ENCODE data around the gene FXYD6.

FXYD6 gene

GRCh38 chr11:117842131-117842941 lies 34.1 kb downstream of the FXYD6 start:
- DNase-seq, result no peak

- DNase-seq, result no peak
These were observed 34.9 kb downstream of the FXYD6 start for GRCh38 chr11:117841551-117842031.

DNA sequence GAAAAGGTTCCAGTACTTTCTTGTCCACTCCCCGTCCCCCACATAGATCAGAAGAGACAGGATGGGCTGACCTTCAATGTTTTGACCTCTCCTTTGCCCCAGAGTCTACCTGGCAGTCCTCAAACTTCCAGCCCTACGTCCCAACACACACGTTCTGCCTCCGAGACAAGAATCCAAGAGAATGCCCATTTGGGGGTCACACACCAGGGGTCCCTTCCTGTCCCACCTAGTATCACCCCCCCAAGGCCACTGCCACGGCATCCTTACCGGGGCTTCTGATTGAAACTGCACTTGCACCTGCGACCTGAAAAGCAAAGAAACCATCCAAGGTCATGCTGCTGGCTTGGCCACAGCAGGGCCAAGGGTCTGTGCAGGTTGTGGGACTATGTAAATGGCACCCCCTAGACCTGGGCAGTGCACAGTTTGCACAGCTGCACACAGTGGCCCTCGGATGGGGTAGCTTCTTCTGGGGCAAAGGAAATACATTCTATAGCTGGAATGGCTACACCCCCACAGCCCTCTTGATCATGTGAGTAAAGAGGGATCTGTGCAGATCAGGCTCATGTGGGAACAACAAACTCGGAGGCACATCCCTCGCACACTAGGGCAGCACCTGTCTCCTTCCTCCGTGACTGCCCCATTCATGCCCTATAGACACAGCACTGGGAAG lies 35.4 kb downstream of the FXYD6 start:
- DNase-seq, result no peak

DNA sequence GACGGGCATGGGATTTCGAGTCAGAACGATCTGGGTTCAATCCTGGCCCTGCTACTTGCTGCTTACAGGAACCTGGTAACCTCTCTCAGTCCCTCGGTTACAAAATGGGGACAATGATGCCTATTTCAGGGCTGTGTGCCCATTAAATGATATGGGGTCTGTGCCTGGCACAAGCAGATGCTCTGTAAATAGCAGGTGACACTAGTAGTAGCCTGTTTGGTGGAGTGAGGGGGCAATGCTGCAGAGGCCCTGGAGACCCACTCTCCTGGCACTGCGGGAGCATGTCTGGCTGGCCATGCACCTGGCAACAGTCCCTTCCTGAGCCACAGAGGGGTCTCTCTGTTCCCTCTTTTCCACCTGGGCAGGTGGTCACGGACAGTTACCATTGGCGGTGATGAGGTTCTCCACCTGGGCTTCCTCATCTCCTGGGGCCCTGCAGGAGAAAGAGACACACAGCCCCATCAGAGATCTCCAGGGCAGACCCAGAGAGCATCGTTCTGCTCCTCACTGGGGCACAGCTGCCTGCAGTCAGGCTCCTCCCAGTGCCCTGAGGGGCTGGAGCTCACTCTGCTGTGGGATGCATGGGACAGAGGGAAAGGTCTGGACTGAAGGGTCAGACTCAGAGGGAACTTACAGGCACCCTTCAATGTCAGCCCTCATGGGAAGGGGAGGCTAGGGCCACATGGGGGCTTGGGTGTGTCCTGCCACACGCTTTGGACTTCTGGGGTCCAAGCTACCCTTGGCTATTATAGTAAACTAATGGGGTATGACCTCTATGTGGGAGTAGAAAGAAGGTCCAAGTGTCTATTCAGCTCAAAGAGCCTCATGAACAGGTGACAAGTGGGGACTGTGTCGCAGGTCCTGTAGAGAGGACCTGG lies 36.3 kb downstream of the FXYD6 start:
- DNase-seq, result no peak

- no peak for DNase-seq
These were observed 37.0 kb downstream of the FXYD6 start for GRCh38 chr11:117839380-117839881.

DNA sequence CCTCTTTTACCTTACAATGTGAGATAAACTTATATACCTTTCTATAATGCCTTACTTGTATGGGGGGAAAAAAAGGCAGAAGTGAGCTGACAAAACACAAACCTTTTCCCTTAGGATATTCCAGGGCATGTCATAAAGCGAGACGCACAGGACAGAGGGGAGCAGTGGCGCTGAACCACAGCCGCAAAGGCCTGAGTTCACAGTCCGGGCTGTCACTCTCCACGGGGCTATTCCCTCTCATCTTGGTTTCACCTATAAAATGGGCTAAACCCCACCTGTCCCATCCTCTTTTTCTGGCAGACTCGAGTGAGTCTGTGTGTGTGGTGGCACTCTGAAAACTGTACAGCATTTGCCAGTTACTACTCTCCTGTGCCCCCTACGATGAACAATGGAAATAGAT lies 37.6 kb downstream of the FXYD6 start:
- no peak for DNase-seq

GRCh38 chr11:117837791-117838190 lies 38.7 kb downstream of the FXYD6 start:
- no peak for DNase-seq

- no peak for DNase-seq
These were observed 39.2 kb downstream of the FXYD6 start for GRCh38 chr11:117837070-117837776.

GRCh38 chr11:117836077-117836960 lies 40.1 kb downstream of the FXYD6 start:
- no peak for DNase-seq

GRCh38 chr11:117835576-117835975 lies 40.9 kb downstream of the FXYD6 start:
- DNase-seq, result no peak

GRCh38 chr11:117834838-117835443 lies 41.5 kb downstream of the FXYD6 start:
- no peak for DNase-seq

DNA sequence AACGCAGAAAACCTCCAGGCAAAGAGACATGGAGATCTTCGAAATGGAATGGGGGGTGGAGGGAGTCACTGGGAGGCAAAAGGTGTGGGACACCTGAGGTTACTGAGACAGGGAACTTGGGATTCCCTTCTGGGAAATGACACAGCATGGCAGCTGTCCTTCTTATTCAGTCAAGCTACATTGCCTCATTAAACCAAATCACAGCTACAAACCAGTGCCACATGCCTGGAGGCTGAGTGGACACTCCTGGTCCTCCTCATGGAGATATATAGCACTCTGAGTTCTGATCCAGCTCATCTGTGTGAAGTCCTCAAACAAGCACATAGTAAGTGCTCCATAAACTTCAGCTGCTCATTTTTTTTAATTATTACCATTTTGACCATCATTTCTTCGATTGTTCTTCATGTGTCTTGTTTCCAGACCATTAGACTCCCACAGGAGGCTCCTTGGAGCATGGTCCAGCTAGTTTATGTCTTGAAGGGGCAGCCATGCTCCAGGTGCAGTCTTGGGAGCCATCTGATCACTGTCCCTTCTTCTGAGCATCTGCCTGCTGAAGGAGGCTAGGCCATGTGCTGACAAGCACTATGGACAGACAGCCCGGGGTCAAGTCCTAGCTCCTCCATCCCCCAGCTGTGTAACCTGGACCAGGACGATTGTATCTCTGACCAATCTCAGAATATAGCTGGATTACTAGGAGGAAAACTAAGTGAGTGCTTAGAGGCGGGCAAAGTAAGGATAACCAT lies 42.2 kb downstream of the FXYD6 start:
- DNase-seq, result no peak

- DNase-seq, result no peak
These were observed 43.0 kb downstream of the FXYD6 start for GRCh38 chr11:117833401-117833891.

DNA sequence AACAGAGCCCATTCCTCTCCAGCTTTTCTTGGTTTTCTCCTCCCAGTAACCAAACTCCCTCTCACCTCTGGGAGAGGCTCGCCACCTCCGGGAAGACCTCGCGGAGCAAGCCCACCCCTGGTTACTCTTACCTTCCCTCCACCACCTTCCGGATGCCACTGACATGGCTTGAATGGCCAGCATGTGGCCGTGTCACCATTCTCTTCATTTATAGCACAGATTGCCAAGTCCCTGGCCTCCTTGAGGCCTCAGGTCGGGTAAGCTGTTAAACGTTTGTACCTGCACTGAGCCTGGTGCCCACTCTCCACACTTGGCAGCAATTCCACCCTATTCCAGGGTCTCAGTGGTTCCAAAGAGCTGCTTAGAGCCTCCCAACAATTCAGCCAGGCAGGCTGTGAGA lies 43.9 kb downstream of the FXYD6 start:
- DNase-seq, result no peak

- DNase-seq, result no peak
These were observed 44.6 kb downstream of the FXYD6 start for GRCh38 chr11:117831661-117832415.

DNA sequence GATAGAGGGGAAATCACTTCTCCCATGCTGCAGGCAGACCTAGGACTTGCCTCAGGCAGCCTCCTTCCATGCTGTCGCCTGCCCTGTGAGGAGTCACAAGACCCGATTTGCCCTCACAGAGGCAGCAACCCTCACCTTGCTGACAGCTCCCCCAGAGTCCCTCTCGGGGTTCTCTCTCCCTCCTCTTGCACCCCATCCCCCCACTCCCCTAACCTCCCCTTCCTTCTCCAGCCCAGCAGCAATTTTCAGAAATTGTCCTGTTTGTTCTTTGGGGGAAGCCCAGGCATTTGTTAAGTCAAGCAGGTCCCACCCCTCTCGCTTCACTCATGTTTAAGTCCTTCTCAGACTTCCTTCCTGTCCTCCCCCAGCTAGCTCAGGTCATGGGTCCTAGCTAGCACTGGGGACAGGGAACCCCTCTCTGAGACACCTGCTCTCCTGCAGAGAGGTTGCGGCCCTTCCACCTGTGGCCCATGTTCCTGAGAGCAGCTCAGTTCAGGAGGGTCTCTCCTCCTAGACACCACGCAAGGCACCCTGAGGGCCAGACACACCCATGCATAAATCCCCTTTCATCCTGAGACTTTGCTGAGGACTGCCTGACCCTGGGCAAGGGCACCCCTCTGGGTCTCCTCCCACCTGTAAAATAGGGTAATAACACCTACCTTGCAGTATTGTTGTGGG lies 45.6 kb downstream of the FXYD6 start:
- DNase-seq, result no peak

- DNase-seq, result no peak
These were observed 46.4 kb downstream of the FXYD6 start for GRCh38 chr11:117830072-117830471.

DNA sequence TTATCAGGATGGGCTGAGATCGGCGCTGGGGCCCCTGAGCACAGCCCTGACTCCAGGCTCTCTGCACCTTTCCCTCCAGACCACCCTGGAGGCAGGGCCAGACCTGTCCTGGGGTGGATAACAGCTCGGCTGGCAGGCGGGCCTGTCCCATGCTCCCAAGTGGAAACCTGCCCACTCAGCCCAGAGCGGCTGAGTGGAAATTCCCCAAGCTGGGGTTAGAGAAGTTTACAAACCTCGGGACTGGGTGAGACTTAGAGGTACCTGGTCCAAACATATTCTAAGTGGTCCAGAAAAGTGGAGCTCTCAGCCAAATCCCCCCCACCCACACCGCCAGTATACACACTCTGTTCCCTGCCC lies 47.1 kb downstream of the FXYD6 start:
- no peak for DNase-seq

Data from activated naive CD4-positive, alpha-beta T cell treated with anti-CD3 and anti-CD28 coated beads, Interleukin-2, amount 50 U/mL, for 16 hours (primary cell).